Prostate gland (tissue), 2 donors: ENCODE data around the gene TTC16.

Experiments
- POLR2A ChIP-seq: fragments of 450-650 bp; IDR thresholded peaks from one replicate; pipeline ENCODE4 v1.6.1; 2016; ENCODE audit warnings: antibody characterized with exemption, mild to moderate bottlenecking
- POLR2AphosphoS5 ChIP-seq: sonication (generic); formaldehyde crosslinking; IDR thresholded peaks from one replicate; pipeline ENCODE4 v1.6.1; 2017; ENCODE audit warnings: antibody characterized with exemption
- TF ChIP-seq, protein P1 (sequence below), 4 experiments: fragments of 200-600 bp in 2 of 4; fragments of 450-650 bp in 2 of 4; sonication (generic) in 2 of 4; IDR thresholded peaks; 1 replicate in 3 of 4; 2 replicates in 1 of 4; pipeline ENCODE4 v1.5.1; 2016 to 2019; ENCODE audit warnings: antibody characterized with exemption in 4 of 4, mild to moderate bottlenecking in 2 of 4, moderate library complexity in 2 of 4

DNA sequence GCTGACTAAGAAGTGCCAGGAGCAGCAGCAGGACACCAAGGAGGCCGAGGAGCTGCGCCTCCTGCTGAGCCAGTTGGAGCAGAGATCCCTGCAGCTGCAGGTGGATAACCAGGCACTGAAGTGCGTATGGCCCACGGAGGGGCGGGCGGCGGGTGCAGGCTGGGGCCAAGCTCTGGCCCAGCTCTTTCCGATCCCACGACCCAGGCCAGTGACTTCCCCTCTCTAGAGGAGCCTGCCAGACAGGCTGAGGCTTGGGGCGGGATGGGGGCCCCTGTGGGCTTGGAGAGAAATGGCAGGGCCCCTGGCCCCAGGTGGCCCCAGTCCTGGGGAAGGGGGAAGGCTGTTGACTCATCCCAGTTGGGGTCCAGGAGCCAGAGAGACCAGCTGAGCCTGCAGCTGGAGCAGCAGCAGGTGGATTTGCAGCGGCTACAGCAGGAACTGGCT, 4.0 kb upstream of the TTC16 start:
- no peak for TF ChIP-seq POLR2A
- TF ChIP-seq, protein P1, sequence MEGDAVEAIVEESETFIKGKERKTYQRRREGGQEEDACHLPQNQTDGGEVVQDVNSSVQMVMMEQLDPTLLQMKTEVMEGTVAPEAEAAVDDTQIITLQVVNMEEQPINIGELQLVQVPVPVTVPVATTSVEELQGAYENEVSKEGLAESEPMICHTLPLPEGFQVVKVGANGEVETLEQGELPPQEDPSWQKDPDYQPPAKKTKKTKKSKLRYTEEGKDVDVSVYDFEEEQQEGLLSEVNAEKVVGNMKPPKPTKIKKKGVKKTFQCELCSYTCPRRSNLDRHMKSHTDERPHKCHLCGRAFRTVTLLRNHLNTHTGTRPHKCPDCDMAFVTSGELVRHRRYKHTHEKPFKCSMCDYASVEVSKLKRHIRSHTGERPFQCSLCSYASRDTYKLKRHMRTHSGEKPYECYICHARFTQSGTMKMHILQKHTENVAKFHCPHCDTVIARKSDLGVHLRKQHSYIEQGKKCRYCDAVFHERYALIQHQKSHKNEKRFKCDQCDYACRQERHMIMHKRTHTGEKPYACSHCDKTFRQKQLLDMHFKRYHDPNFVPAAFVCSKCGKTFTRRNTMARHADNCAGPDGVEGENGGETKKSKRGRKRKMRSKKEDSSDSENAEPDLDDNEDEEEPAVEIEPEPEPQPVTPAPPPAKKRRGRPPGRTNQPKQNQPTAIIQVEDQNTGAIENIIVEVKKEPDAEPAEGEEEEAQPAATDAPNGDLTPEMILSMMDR (IDR thresholded peaks at IDR 0.05): no peak
- TF ChIP-seq POLR2AphosphoS5: no peak
